Activated CD8-positive, alpha-beta T cell treated with anti-CD3 and anti-CD28 coated beads for 36 hours (primary cell): Measurements from ENCODE around the gene HOXC11. TPM values are rescaled to one million over a fixed set of nuclear protein-coding genes. Genes with fewer than 3 reads are reported as not detected.

Experiments
- ATAC-seq: fragments of 200-7000 bp; cut with Tn5 transposase; one replicate; pipeline ENCODE4 v1.10.0; 2021; ENCODE audit warnings: mild to moderate bottlenecking, moderate library complexity
- CTCF ChIA-PET: fragments of 350-600 bp; sonication (Branson Sonifier 250); formaldehyde crosslinking; loops from one replicate; lab custom pipeline; 2021; ENCODE audit warnings: antibody characterized with exemption; lab: Charles Lee
- POLR2A ChIA-PET: fragments of 350-600 bp; sonication (Branson Sonifier 250); formaldehyde crosslinking; loops from one replicate; lab custom pipeline; 2021; ENCODE audit warnings: antibody characterized with exemption; lab: Charles Lee
- DNase-seq: peaks from one replicate; pipeline ENCODE4 v3.0.0-alpha.2; 2020
- H3K27ac Mint-ChIP-seq: one replicate; pipeline ENCODE4 v1.8.0; 2021; ENCODE audit warnings: mild to moderate bottlenecking, mixed read lengths
- H3K27me3 Mint-ChIP-seq: one replicate; pipeline ENCODE4 v1.8.0; 2021; ENCODE audit warnings: mixed read lengths
- H3K36me3 Mint-ChIP-seq: one replicate; pipeline ENCODE4 v1.8.0; 2021; ENCODE audit warnings: low read depth, mixed read lengths
- H3K4me1 Mint-ChIP-seq: one replicate; pipeline ENCODE4 v1.8.0; 2021; ENCODE audit warnings: low read depth, mixed read lengths
- H3K4me3 Mint-ChIP-seq: one replicate; pipeline ENCODE4 v1.8.0; 2021; ENCODE audit warnings: mild to moderate bottlenecking, moderate library complexity, mixed read lengths
- H3K9me3 Mint-ChIP-seq: one replicate; pipeline ENCODE4 v1.8.0; 2021; ENCODE audit warnings: mixed read lengths
- CTCF ChIP-seq: fragments of 200-600 bp; IDR thresholded peaks from one replicate; pipeline ENCODE4 v1.8.0; 2022; ENCODE audit warnings: antibody characterized with exemption, mild to moderate bottlenecking
- intact Hi-C: fragments of 100-400 bp; cut with micrococcal nuclease; formaldehyde crosslinking; loops from one replicate; pipeline ENCODE4 v1.10.0; 2022
- total RNA-seq, 2 experiments: library from RNA; stranded (reverse); gene quantifications; one replicate each; pipeline ENCODE4 v1.2.3, GENCODE V29; 2021

Gene HOXC11
- total RNA-seq, 2 experiments from 2014 or later, result not detected

DNA sequence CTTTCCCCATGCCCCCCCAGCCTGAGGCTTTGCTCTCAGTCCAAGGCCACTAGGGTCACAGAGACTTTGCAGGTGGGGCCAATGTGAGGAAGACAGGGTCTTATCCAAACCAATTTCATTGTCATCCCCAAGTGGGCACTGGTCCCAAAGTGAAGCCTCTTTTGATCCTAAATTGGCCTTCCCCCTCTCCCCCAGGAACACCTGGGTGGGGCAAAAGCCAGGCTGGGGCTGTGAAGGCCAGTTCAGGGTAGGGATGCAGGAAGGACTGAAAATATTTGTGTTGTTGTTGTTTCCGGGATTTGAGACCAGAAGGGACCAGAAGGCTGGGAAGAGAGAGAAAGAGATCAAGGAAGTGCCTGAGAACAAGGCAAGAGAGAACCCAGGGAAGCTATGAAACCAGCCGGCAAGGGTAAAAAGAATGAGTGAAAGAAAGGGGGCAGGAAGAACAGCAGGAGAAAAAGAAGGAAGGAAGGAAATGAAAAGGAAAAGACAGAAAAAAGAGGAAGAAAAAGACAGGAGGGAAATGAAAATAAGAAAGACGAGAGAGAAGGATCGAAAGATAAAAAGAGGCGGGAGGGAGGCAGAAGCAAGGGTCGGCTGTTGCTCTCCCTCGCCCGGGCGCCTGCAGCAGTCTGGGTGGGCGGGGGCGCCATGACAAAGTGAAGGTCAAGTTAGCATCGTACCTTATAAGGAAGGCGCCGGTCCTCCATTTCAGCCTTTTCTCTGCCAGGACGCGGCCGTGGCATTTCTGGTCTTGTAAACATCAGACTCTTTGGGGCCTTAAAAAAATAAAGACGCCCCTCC, 7.4 kb upstream of the HOXC11 start:
- intact Hi-C loops, result no loop called here
- DNase-seq (peak; percentile 61), ATAC-seq (peak; percentile 42)
- H3K36me3 Mint-ChIP-seq, result peaks cover 2% of the 10 kb centered on the region
- TF ChIP-seq CTCF, result no peak
- H3K4me3 Mint-ChIP-seq, result no peak overlapping the region
- H3K9me3 Mint-ChIP-seq, result no peaks in the 10 kb centered on the region
- no peak overlapping the region for H3K27ac Mint-ChIP-seq
- ChIA-PET POLR2A (no interaction called here), CTCF (interaction anchor here (1.0 kb wide), 1 partner anchor 10 kb away, joined by 3 read pairs; no protein-coding TSS in a partner anchor)
- H3K27me3 Mint-ChIP-seq, result peaks cover 85% of the 10 kb centered on the region
- H3K4me1 Mint-ChIP-seq, result peaks cover 26% of the 10 kb centered on the region

GRCh38 chr12:53966085-53966384, 6.9 kb upstream of the HOXC11 start:
- H3K27me3 Mint-ChIP-seq, result peaks cover 87% of the 10 kb centered on the region
- DNase-seq, result no peak
- intact Hi-C loops, result no loop called here
- peaks cover 2% of the 10 kb centered on the region for H3K36me3 Mint-ChIP-seq
- no peaks in the 10 kb centered on the region for H3K9me3 Mint-ChIP-seq
- no peak for ATAC-seq
- ChIA-PET CTCF (interaction anchor here (0.6 to 1.3 kb wide), 4 partner anchors 19 to 68 kb away, joined by 3 to 5 read pairs (median 5); partner anchors contain the start of genes HOXC10 and HOXC5), POLR2A (no interaction called here)
- peaks cover 25% of the 10 kb centered on the region for H3K4me1 Mint-ChIP-seq
- H3K4me3 Mint-ChIP-seq, result peak overlapping the region; percentile 12
- no peak for TF ChIP-seq CTCF
- no peak overlapping the region for H3K27ac Mint-ChIP-seq

- Mint-ChIP-seq H3K36me3 (peaks cover 2% of the 10 kb centered on the region), H3K4me1 (peaks cover 25% of the 10 kb centered on the region), H3K9me3 (no peaks in the 10 kb centered on the region), H3K27me3 (peaks cover 92% of the 10 kb centered on the region), H3K27ac (no peak overlapping the region), H3K4me3 (peak overlapping the region; percentile 12)
- ATAC-seq, result no peak
- intact Hi-C loops, result no loop called here
- no peak for DNase-seq
- ChIA-PET POLR2A (interaction anchor here (0.7 kb wide), 1 partner anchor 242 kb away, joined by 3 read pairs; no protein-coding TSS in a partner anchor), CTCF (interaction anchor here (0.6 to 1.3 kb wide), 4 partner anchors 19 to 68 kb away, joined by 3 to 5 read pairs (median 5); partner anchors contain the start of genes HOXC10 and HOXC5)
- TF ChIP-seq CTCF, result no peak
These were observed 6.4 kb upstream of the HOXC11 start for GRCh38 chr12:53966385-53967133.

- no peak for TF ChIP-seq CTCF
- no peak for ATAC-seq
These were observed 5.5 kb upstream of the HOXC11 start for GRCh38 chr12:53967421-53967925.

More at GRCh38 chr12:53967421-53967925, 5.5 kb upstream of the HOXC11 start:
- Mint-ChIP-seq H3K27me3 (peaks cover 93% of the 10 kb centered on the region), H3K27ac (no peak overlapping the region), H3K36me3 (peaks cover 3% of the 10 kb centered on the region), H3K9me3 (peaks cover 1% of the 10 kb centered on the region), H3K4me1 (peaks cover 25% of the 10 kb centered on the region), H3K4me3 (no peak overlapping the region)
- ChIA-PET CTCF (interaction anchor here (1.2 to 1.4 kb wide), 3 partner anchors 38 to 66 kb away, joined by 3 to 5 read pairs (median 5); partner anchors contain the start of gene HOXC5), POLR2A (no interaction called here)
- intact Hi-C loops, result no loop called here
- DNase-seq, result no peak
